Lower leg skin (tissue), 4 donors: ENCODE measurements around the gene EYA2. TPM values are rescaled to one million over a fixed set of nuclear protein-coding genes. Genes with fewer than 3 reads are reported as not detected.

ENCODE experiments used
- DNase-seq, 2 donors: peaks; one replicate each; pipeline ENCODE4 v3.0.0-alpha.2; 2019; ENCODE audit warnings: low spot score in 2 of 2
- H3K4me3 ChIP-seq: fragments of 200-600 bp; sonication (generic); 2 replicates; pipeline ENCODE4 v1.5.1; 2017; ENCODE audit warnings: mild to moderate bottlenecking, low read depth; ENCODE audit not compliant: poor library complexity, severe bottlenecking
- CTCF ChIP-seq, 3 donors: fragments of 450-650 bp; IDR thresholded peaks; one replicate each; pipeline ENCODE4 v1.5.1; 2016; ENCODE audit warnings: antibody characterized with exemption in 3 of 3, mild to moderate bottlenecking in 3 of 3, moderate library complexity in 2 of 3
- POLR2A ChIP-seq, 2 donors: fragments of 450-650 bp; IDR thresholded peaks; one replicate each; pipeline ENCODE4 v1.6.1; 2016 to 2017; ENCODE audit warnings: antibody characterized with exemption in 2 of 2, mild to moderate bottlenecking in 1 of 2, moderate library complexity in 1 of 2
- WGBS, 2 donors: methylation state at CpG; one replicate each; pipeline ENCODE4 v1.1.5; 2018; 5-methylcytosine and 5-hydroxymethylcytosine counted together
- intact Hi-C: fragments of 100-400 bp; cut with DNase I; formaldehyde crosslinking; loops from one replicate; pipeline ENCODE4 v1.15.0; 2023; ENCODE audit warnings: low total_unique reads
- total RNA-seq, 4 donors: library from RNA; depleted of rRNA; stranded (reverse); fragments of >200 nt; gene quantifications; one replicate each; pipeline ENCODE4 v1.1.0, GENCODE V29; 2016

EYA2 gene
- total RNA-seq, 4 donors from 2014 or later: 0.63 to 6.1 (median 3.3) TPM

- no peak overlapping the region for H3K4me3 ChIP-seq
- no peak for TF ChIP-seq CTCF (IDR thresholded peaks at IDR 0.05)
- no peak for TF ChIP-seq POLR2A (IDR thresholded peaks at IDR 0.05)
- DNase-seq: no peak
- intact Hi-C loops: loop anchor here (10.0 kb wide), 1 partner anchor 175 kb away; no protein-coding TSS in a partner anchor
- 91 to 96% methylated on average over 17 of the region's 17 CpGs for WGBS, 2 donors
Measured at GRCh38 chr20:47209982-47210381, 315.3 kb downstream of the EYA2 start.

- TF ChIP-seq POLR2A (IDR thresholded peaks at IDR 0.05) (no peak), CTCF (IDR thresholded peaks at IDR 0.05) (no peak)
- H3K4me3 ChIP-seq: no peak overlapping the region
Measured at GRCh38 chr20:47210470-47210869, 315.8 kb downstream of the EYA2 start.

GRCh38 chr20:47211036-47211435 is 316.4 kb downstream of the EYA2 start:
- TF ChIP-seq POLR2A (IDR thresholded peaks at IDR 0.05): no peak
- TF ChIP-seq CTCF (IDR thresholded peaks at IDR 0.05): no peak
- intact Hi-C loops: no loop called here
- WGBS, 2 donors: 94 to 96% methylated on average over 7 of the region's 7 CpGs
- no peak for DNase-seq
- H3K4me3 ChIP-seq: no peak overlapping the region

More at GRCh38 chr20:47210470-47210869, 315.8 kb downstream of the EYA2 start:
- 96% methylated on average over 13 of the region's 13 CpGs for WGBS, 2 donors
- no peak for DNase-seq
- intact Hi-C loops: no loop called here

- intact Hi-C loops: no loop called here
- H3K4me3 ChIP-seq: no peak overlapping the region
- WGBS, 2 donors: 91 to 92% methylated on average over 9 of the region's 9 CpGs
- DNase-seq: no peak
- TF ChIP-seq POLR2A (IDR thresholded peaks at IDR 0.05) (no peak), CTCF (IDR thresholded peaks at IDR 0.05) (no peak)
Measured at GRCh38 chr20:47212606-47213207, 318.1 kb downstream of the EYA2 start.

- no peak for DNase-seq
- no peak overlapping the region for H3K4me3 ChIP-seq
- WGBS, 2 donors: 94 to 95% methylated on average over 9 of the region's 9 CpGs
- intact Hi-C loops: no loop called here
- TF ChIP-seq POLR2A (IDR thresholded peaks at IDR 0.05) (no peak), CTCF (IDR thresholded peaks at IDR 0.05) (no peak)
Measured at GRCh38 chr20:47213966-47214365, 319.3 kb downstream of the EYA2 start.
